Measurements from ENCODE around the gene SSU72.

Gene SSU72

DNA sequence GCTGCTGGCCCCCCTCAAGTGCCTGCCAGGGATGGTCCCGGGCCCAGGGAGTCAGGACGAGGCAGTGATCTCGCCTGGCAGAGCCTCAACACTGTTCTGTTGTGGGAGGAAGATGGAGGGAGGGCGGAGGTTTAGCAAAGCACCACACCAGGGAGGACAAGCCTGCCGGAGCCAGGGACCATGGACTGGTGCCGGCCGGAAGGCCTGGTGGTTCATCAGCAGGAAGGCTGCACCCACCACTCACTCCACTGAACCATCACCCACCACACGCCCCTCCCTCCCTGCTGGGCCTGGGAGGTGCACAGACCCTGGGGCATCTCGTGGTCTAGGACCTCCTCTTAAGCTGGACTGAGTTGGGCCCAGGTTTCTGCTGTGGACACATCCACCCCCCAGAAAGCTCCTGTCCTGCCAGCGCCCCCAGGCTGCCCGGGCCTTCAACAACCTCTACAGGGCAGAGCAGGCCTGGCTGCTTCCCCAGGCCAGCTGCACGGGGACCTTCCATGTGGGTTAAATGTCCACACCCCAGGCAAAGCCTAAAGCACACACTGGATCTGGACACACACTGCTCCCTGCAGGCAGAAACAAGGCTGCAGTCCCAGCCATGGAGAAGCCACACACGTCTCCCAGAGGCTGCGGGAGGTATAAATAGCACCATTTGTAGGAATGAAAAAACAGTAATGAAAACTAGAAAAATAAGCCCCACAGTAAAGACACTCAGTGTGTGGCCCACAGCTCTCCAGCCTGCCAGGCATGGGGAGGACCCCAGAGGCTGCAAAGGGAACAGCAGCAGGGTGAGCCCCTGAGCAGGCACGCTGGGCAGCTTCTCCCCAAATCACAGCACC is 23.9 kb downstream of the SSU72 start:
- H3K79me2 ChIP-seq (ENCODE audit: insufficient read depth, low read length), result no peaks in the 10 kb centered on the region; the same call in 1 of the 2 replicates
- H3K4me2 ChIP-seq (ENCODE audit: low read depth, low read length, poor library complexity, severe bottlenecking), result no peak overlapping the region
- TF ChIP-seq, protein P1, sequence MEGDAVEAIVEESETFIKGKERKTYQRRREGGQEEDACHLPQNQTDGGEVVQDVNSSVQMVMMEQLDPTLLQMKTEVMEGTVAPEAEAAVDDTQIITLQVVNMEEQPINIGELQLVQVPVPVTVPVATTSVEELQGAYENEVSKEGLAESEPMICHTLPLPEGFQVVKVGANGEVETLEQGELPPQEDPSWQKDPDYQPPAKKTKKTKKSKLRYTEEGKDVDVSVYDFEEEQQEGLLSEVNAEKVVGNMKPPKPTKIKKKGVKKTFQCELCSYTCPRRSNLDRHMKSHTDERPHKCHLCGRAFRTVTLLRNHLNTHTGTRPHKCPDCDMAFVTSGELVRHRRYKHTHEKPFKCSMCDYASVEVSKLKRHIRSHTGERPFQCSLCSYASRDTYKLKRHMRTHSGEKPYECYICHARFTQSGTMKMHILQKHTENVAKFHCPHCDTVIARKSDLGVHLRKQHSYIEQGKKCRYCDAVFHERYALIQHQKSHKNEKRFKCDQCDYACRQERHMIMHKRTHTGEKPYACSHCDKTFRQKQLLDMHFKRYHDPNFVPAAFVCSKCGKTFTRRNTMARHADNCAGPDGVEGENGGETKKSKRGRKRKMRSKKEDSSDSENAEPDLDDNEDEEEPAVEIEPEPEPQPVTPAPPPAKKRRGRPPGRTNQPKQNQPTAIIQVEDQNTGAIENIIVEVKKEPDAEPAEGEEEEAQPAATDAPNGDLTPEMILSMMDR (IDR thresholded peaks at IDR 0.05; ENCODE audit: insufficient read depth, low read length, poor library complexity, severe bottlenecking), result no peak
- TF ChIP-seq EZH2phosphoT487 (conservative IDR thresholded peaks at IDR 0.05; ENCODE audit: low read length), result no peak
- H4K20me1 ChIP-seq (ENCODE audit: low read depth, low read length), result no peaks in the 10 kb centered on the region
- no peaks in the 10 kb centered on the region for H3K27me3 ChIP-seq (ENCODE audit: low read length)
- no peaks in the 10 kb centered on the region for H3F3A ChIP-seq (ENCODE audit: insufficient read depth)
- no peaks in the 10 kb centered on the region for H3K9me3 ChIP-seq (ENCODE audit: insufficient read depth, low read length)
- no peaks in the 10 kb centered on the region for H3K9me2 ChIP-seq (replicated peaks; ENCODE audit: insufficient read depth, low read length)
- H2AFZ ChIP-seq (ENCODE audit: low read depth, low read length, severe bottlenecking), result no peak overlapping the region
- no peak overlapping the region for H3K27ac ChIP-seq (ENCODE audit: low read depth, low read length)
- H3K9ac ChIP-seq (ENCODE audit: low read length), result no peak overlapping the region
- H3K36me3 ChIP-seq (ENCODE audit: low read length), result no peaks in the 10 kb centered on the region
- H3K4me3 ChIP-seq (ENCODE audit: insufficient read depth, low read length, poor library complexity, severe bottlenecking), result no peak overlapping the region

DNA sequence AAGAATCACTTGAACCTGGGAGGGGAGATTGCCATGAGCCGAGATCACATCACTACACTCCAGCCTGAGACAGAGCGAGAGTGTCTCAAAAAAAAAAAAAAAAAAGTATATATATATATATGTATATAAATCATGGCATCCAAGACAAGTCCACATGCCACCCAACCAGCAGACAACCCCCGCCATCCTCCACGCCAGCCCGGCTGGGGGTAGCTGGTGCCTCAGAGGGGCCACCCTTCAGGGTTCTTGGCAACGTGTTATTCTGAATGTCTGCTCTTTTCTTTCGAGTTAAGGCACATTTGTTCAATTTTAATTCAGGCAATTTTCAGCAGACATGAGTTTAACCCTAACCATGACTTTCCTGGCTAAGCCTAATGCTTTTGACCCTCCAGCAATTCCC is 24.6 kb downstream of the SSU72 start:
- no peak overlapping the region for H3K4me3 ChIP-seq (ENCODE audit: insufficient read depth, low read length, poor library complexity, severe bottlenecking)
- H3F3A ChIP-seq (ENCODE audit: insufficient read depth), result no peaks in the 10 kb centered on the region
- no peak overlapping the region for H2AFZ ChIP-seq (ENCODE audit: low read depth, low read length, severe bottlenecking)
- no peaks in the 10 kb centered on the region for H4K20me1 ChIP-seq (ENCODE audit: low read depth, low read length)
- H3K9me3 ChIP-seq (ENCODE audit: insufficient read depth, low read length), result no peaks in the 10 kb centered on the region
- no peaks in the 10 kb centered on the region; the same call in 1 of the 2 replicates for H3K79me2 ChIP-seq (ENCODE audit: insufficient read depth, low read length)
- no peak for TF ChIP-seq EZH2phosphoT487 (conservative IDR thresholded peaks at IDR 0.05; ENCODE audit: low read length)
- TF ChIP-seq, protein P1 (IDR thresholded peaks at IDR 0.05; ENCODE audit: insufficient read depth, low read length, poor library complexity, severe bottlenecking), result no peak
- no peak overlapping the region for H3K4me2 ChIP-seq (ENCODE audit: low read depth, low read length, poor library complexity, severe bottlenecking)
- no peaks in the 10 kb centered on the region for H3K27me3 ChIP-seq (ENCODE audit: low read length)
- no peak overlapping the region for H3K9ac ChIP-seq (ENCODE audit: low read length)
- no peaks in the 10 kb centered on the region for H3K36me3 ChIP-seq (ENCODE audit: low read length)
- H3K27ac ChIP-seq (ENCODE audit: low read depth, low read length), result no peak overlapping the region
- no peaks in the 10 kb centered on the region for H3K9me2 ChIP-seq (replicated peaks; ENCODE audit: insufficient read depth, low read length)

DNA sequence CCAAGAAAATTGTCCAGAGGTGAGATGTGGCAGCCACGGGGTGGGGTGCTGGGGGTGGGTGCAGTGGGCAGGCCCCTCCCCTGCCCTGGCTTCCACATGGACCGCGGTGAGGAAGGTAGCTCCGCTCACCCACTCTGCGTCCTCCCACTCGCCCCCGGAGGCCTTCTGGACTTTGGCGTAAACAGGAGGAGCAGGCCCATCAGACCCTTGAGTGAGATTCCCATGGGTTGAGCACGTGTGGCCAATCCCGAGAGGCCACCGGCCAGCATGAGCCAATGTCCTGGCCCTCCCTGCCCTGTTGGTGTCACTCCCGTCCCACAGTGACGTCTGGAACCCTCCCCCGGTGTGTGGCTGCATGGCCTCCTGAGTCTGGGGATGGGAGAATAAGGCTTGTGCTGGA is 26.1 kb downstream of the SSU72 start:
- Histone ChIP-seq H2AFZ (ENCODE audit: low read depth, low read length, severe bottlenecking) (no peak overlapping the region), H3K9me2 (replicated peaks; ENCODE audit: insufficient read depth, low read length) (no peaks in the 10 kb centered on the region), H3K79me2 (ENCODE audit: insufficient read depth, low read length) (no peaks in the 10 kb centered on the region; the same call in 1 of the 2 replicates), H3K4me2 (ENCODE audit: low read depth, low read length, poor library complexity, severe bottlenecking) (no peak overlapping the region), H3K4me3 (ENCODE audit: insufficient read depth, low read length, poor library complexity, severe bottlenecking) (no peak overlapping the region), H3F3A (ENCODE audit: insufficient read depth) (no peaks in the 10 kb centered on the region), H3K9me3 (ENCODE audit: insufficient read depth, low read length) (no peaks in the 10 kb centered on the region), H3K27ac (ENCODE audit: low read depth, low read length) (no peak overlapping the region), H3K36me3 (ENCODE audit: low read length) (no peaks in the 10 kb centered on the region), H3K9ac (ENCODE audit: low read length) (no peak overlapping the region), H3K27me3 (ENCODE audit: low read length) (no peaks in the 10 kb centered on the region), H4K20me1 (ENCODE audit: low read depth, low read length) (no peaks in the 10 kb centered on the region)
- TF ChIP-seq, protein P1 (IDR thresholded peaks at IDR 0.05; ENCODE audit: insufficient read depth, low read length, poor library complexity, severe bottlenecking), result no peak
- TF ChIP-seq EZH2phosphoT487 (conservative IDR thresholded peaks at IDR 0.05; ENCODE audit: low read length), result no peak
